ENCODE results near the gene NDUFAF3.

GRCh38 chr3:48990636-48991469, 31.1 kb upstream of the NDUFAF3 start:
- no peak for TF ChIP-seq ZNF8 (CRISPR knock-in tag; IDR thresholded peaks at IDR 0.05)
- TF ChIP-seq ZFP30 (CRISPR knock-in tag; IDR thresholded peaks at IDR 0.05) = no peak
- TF ChIP-seq SNAI2 (CRISPR knock-in tag; IDR thresholded peaks at IDR 0.05) = no peak
- no peak for TF ChIP-seq ZC3H10 (CRISPR knock-in tag; IDR thresholded peaks at IDR 0.05)
- no peak for TF ChIP-seq ZFP3 (CRISPR knock-in tag; IDR thresholded peaks at IDR 0.05)
- no peak for TF ChIP-seq POU6F1 (CRISPR knock-in tag; IDR thresholded peaks at IDR 0.05; ENCODE audit: borderline replicate concordance, low read depth)
- no peak for TF ChIP-seq PATZ1 (CRISPR knock-in tag; IDR thresholded peaks at IDR 0.05; ENCODE audit: borderline replicate concordance)
- no peak for TF ChIP-seq RARB (CRISPR knock-in tag; IDR thresholded peaks at IDR 0.05)
- no peak for TF ChIP-seq ZNF565 (CRISPR knock-in tag; conservative IDR thresholded peaks at IDR 0.05; ENCODE audit: low read depth)
